ENCODE results near the gene IFITM5. TPM values are rescaled to one million over a fixed set of nuclear protein-coding genes. Genes with fewer than 3 reads are reported as not detected.
A peak's percentile ranks its signal among the peaks of the same experiment; 100 is the strongest.
"Not testable (repeated sequence)": the region's sequence is repeated elsewhere in the genome, so short reads cannot be mapped to it uniquely, and the experiment has no call there.

The IFITM5 gene
- total and polyA plus RNA-seq, 2 donors (not counting 1 experiment from before 2014, with no cell fraction given) = not detected

DNA sequence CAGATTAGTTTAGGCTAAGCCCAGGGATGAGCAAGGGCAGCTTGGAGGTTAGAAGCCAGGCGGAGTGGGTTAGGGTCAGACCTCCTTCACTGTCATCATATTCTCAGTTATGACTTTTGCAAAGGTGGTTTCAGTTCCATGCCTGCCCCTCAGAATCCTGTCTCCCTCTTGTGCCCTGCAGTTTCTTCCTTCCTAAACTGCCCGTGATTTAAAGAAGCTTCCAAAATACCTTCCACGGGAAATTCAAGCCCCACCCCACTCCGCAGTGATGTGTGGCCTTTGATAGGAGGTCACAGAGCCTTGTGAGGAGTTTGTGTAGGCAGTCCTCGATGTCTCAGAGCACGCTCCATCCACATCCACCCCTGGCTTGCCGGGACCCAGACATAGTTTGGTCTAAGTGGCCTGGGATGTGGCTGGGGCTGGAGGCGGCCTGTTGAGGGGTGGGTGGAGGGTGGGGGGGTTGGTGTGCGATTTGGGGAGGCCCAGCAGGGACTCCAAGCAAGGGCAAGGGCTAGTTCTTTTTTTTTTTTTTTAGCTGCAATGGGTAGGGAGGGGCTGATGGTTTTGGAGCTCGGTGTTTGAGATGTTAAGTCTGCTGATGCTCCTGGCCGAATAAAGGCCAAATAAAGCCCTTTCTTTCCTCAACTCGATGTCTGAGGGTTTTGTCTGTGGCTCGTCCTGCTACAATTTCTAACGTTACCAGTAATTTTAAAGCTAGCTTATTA, 12.9 kb upstream of the IFITM5 start:
- H3K4me1 ChIP-seq (ENCODE audit: control insufficient read depth in 2 of 2, insufficient read depth in 2 of 2, low read length in 2 of 2) = peaks cover 44 to 72% of the 10 kb centered on the region in 2 donors
- peaks cover 41% of the 10 kb centered on the region for H3K79me2 ChIP-seq (ENCODE audit: control insufficient read depth, insufficient read depth, low read length)
- peak overlapping the region in 3 of 5 experiments; percentile 25 to 79 (median 42) for H3K4me3 ChIP-seq (ENCODE audit: control extremely low read depth in 1 of 5, extremely low read depth in 1 of 5, insufficient read depth in 1 of 5, low read depth in 2 of 5, low read length in 4 of 5)
- H3K27me3 Mint-ChIP-seq = no peaks in the 10 kb centered on the region
- TF ChIP-seq CTCF (IDR thresholded peaks at IDR 0.05) (no peak), EZH2 (IDR thresholded peaks at IDR 0.05; ENCODE audit: borderline replicate concordance, insufficient read depth, low read depth, low read length, poor library complexity, severe bottlenecking) (no peak)
- H3K9ac ChIP-seq (ENCODE audit: low read length) = peak overlapping the region; percentile 20
- no peak overlapping the region for H2AFZ ChIP-seq (ENCODE audit: insufficient read depth, low read depth, low read length, poor library complexity, severe bottlenecking)
- no peaks in the 10 kb centered on the region for H3K9me3 ChIP-seq (ENCODE audit: control extremely low read depth in 1 of 3, control insufficient read depth in 2 of 3, insufficient read depth in 1 of 3, low read length in 2 of 3)
- peak overlapping the region in 1 of 2 donors; percentile 89 for H3K27ac ChIP-seq (ENCODE audit: low read length in 2 of 2)
- H3K9me3 Mint-ChIP-seq (ENCODE audit: insufficient read depth) = no peaks in the 10 kb centered on the region
- intact Hi-C loops (cut with micrococcal nuclease) = no loop called here
- CTCF ChIA-PET = interaction anchor here (1.0 to 2.6 kb wide), 10 partner anchors 11 to 61 kb away, joined by 3 to 11 read pairs (median 6); no protein-coding TSS in a partner anchor
- DNase-seq (no peak), ATAC-seq (ENCODE audit: low read depth) (no peak)
- H3K4me1 Mint-ChIP-seq = peaks cover 60% of the 10 kb centered on the region
- WGBS (ENCODE audit: insufficient coverage) = 90% methylated on average over 6 of the region's 14 CpGs
- peaks cover 0 to 2% of the 10 kb centered on the region in 2 experiments for H3K36me3 ChIP-seq (replicated peaks in 1 of 2; ENCODE audit: control extremely low read depth in 1 of 2, control insufficient read depth in 1 of 2, extremely low read depth in 1 of 2, insufficient read depth in 2 of 2, low read length in 1 of 2)
- peak overlapping the region; percentile 93 for H3K4me3 Mint-ChIP-seq
- H3K27me3 ChIP-seq (replicated peaks in 1 of 4; ENCODE audit: control extremely low read depth in 1 of 4, control insufficient read depth in 3 of 4, insufficient read depth in 4 of 4, low read length in 3 of 4) = no peaks in the 10 kb centered on the region
- peak overlapping the region; percentile 94 for H3K27ac Mint-ChIP-seq
- POLR2A ChIA-PET = interaction anchor here (0.5 to 1.1 kb wide), 4 partner anchors 36 to 74 kb away, joined by 3 to 9 read pairs (median 4); no protein-coding TSS in a partner anchor
- H3K4me2 ChIP-seq (replicated peaks; ENCODE audit: low read depth, low read length, poor library complexity, severe bottlenecking) = peak overlapping the region; percentile 85
- H4K20me1 ChIP-seq (ENCODE audit: control insufficient read depth, insufficient read depth, low read length, poor library complexity, severe bottlenecking) = no peaks in the 10 kb centered on the region

GRCh38 chr11:311013-311748, 11.9 kb upstream of the IFITM5 start:
- H3K27me3 Mint-ChIP-seq; H2AFZ ChIP-seq (ENCODE audit: insufficient read depth, low read depth, low read length, poor library complexity, severe bottlenecking); H3K9me3 Mint-ChIP-seq (ENCODE audit: insufficient read depth); DNase-seq; H3K27me3 ChIP-seq (replicated peaks in 1 of 4; ENCODE audit: control extremely low read depth in 1 of 4, control insufficient read depth in 3 of 4, insufficient read depth in 4 of 4, low read length in 3 of 4); H3K36me3 ChIP-seq (replicated peaks in 1 of 2; ENCODE audit: control extremely low read depth in 1 of 2, control insufficient read depth in 1 of 2, extremely low read depth in 1 of 2, insufficient read depth in 2 of 2, low read length in 1 of 2); POLR2A ChIA-PET; H4K20me1 ChIP-seq (ENCODE audit: control insufficient read depth, insufficient read depth, low read length, poor library complexity, severe bottlenecking); intact Hi-C loops (cut with micrococcal nuclease); H3K9me3 ChIP-seq (ENCODE audit: control extremely low read depth in 1 of 3, control insufficient read depth in 2 of 3, insufficient read depth in 1 of 3, low read length in 2 of 3): not testable (repeated sequence)
- peak overlapping the region in 1 of 2 donors; percentile 89 for H3K27ac ChIP-seq (ENCODE audit: low read length in 2 of 2)
- ATAC-seq (ENCODE audit: low read depth) = peak; percentile 76
- Mint-ChIP-seq H3K27ac (peak overlapping the region; percentile 88), H3K4me3 (peak overlapping the region; percentile 86), H3K4me1 (peaks cover 58% of the 10 kb centered on the region)
- peak overlapping the region in 4 of 5 experiments; percentile 17 to 42 (median 33) for H3K4me3 ChIP-seq (ENCODE audit: control extremely low read depth in 1 of 5, extremely low read depth in 1 of 5, insufficient read depth in 1 of 5, low read depth in 2 of 5, low read length in 4 of 5)
- peaks cover 44 to 73% of the 10 kb centered on the region in 2 donors for H3K4me1 ChIP-seq (ENCODE audit: control insufficient read depth in 2 of 2, insufficient read depth in 2 of 2, low read length in 2 of 2)
- peak overlapping the region; percentile 85 for H3K4me2 ChIP-seq (replicated peaks; ENCODE audit: low read depth, low read length, poor library complexity, severe bottlenecking)
- H3K9ac ChIP-seq (ENCODE audit: low read length) = peak overlapping the region; percentile 20
- no CpG with 5 or more reads among the region's 71 CpGs for WGBS (ENCODE audit: insufficient coverage)
- CTCF ChIA-PET = interaction anchor here (1.1 to 2.6 kb wide), 3 partner anchors 14 to 60 kb away, joined by 3 to 11 read pairs (median 6); no protein-coding TSS in a partner anchor
- peaks cover 41% of the 10 kb centered on the region for H3K79me2 ChIP-seq (ENCODE audit: control insufficient read depth, insufficient read depth, low read length)

DNA sequence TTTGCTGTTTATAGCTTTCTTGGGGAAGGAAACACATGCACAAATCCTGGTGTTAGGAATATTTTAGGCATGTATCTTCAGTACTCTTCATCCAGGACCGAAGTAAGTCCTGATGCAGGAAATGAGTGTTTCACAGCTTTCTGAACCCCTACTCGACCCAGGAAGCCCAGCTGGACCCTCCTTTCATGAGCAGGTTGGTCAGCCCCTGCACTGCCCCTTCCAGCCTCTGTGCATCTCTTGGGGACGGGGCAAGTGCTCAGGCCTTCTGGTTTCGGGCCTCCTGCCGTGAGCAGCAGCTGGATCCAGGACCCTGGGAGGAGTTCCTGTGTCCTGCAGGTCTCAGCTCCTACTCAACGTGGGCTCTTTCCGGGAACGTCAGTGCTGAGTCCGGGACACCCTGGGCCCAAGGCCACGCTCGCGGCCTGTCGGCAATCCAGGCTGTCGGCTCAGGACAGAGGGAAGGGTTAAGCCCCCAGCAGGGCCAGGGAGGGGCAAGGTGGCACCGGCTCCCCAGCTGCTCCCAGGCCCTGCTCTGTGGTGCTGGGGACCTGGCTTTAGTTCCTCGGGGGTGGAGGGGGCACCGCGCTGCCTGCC, 10.8 kb upstream of the IFITM5 start:
- H4K20me1 ChIP-seq (ENCODE audit: control insufficient read depth, insufficient read depth, low read length, poor library complexity, severe bottlenecking); H3K9me3 ChIP-seq (ENCODE audit: control extremely low read depth in 1 of 3, control insufficient read depth in 2 of 3, insufficient read depth in 1 of 3, low read length in 2 of 3); ATAC-seq (ENCODE audit: low read depth); DNase-seq; H3K9me3 Mint-ChIP-seq (ENCODE audit: insufficient read depth); H3K27me3 ChIP-seq (replicated peaks in 1 of 4; ENCODE audit: control extremely low read depth in 1 of 4, control insufficient read depth in 3 of 4, insufficient read depth in 4 of 4, low read length in 3 of 4); H3K36me3 ChIP-seq (replicated peaks in 1 of 2; ENCODE audit: control extremely low read depth in 1 of 2, control insufficient read depth in 1 of 2, extremely low read depth in 1 of 2, insufficient read depth in 2 of 2, low read length in 1 of 2); H3K27me3 Mint-ChIP-seq: not testable (repeated sequence)
- intact Hi-C loops (cut with micrococcal nuclease) = loop anchor here (5.0 kb wide), 1 partner anchor 43 kb away; no protein-coding TSS in a partner anchor
- Histone ChIP-seq H3K4me1 (ENCODE audit: control insufficient read depth in 2 of 2, insufficient read depth in 2 of 2, low read length in 2 of 2) (peaks cover 39 to 65% of the 10 kb centered on the region in 2 donors), H3K4me3 (ENCODE audit: control extremely low read depth in 1 of 5, extremely low read depth in 1 of 5, insufficient read depth in 1 of 5, low read depth in 2 of 5, low read length in 4 of 5) (peak overlapping the region; percentile 23 to 90 (median 28)), H3K27ac (ENCODE audit: low read length in 2 of 2) (peak overlapping the region; percentile 41 to 42), H3K79me2 (ENCODE audit: control insufficient read depth, insufficient read depth, low read length) (peaks cover 35% of the 10 kb centered on the region), H2AFZ (ENCODE audit: insufficient read depth, low read depth, low read length, poor library complexity, severe bottlenecking) (peak overlapping the region; percentile 32), H3K4me2 (replicated peaks; ENCODE audit: low read depth, low read length, poor library complexity, severe bottlenecking) (peak overlapping the region; percentile 75), H3K9ac (ENCODE audit: low read length) (peak overlapping the region; percentile 15)
- Mint-ChIP-seq H3K4me1 (peaks cover 57% of the 10 kb centered on the region), H3K27ac (peak overlapping the region; percentile 98), H3K4me3 (peak overlapping the region; percentile 98)
- 7% methylated on average over 2 of the region's 18 CpGs for WGBS (ENCODE audit: insufficient coverage)
- POLR2A ChIA-PET = interaction anchor here (1.2 to 1.3 kb wide), 2 partner anchors 43 to 45 kb away, joined by 4 to 5 read pairs; no protein-coding TSS in a partner anchor
- CTCF ChIA-PET = interaction anchor here (0.6 to 1.7 kb wide), 8 partner anchors 7 to 96 kb away, joined by 3 to 8 read pairs (median 4); no protein-coding TSS in a partner anchor
